Measurements from ENCODE around the gene FADS6. TPM values are rescaled to one million over a fixed set of nuclear protein-coding genes. Genes with fewer than 3 reads are reported as not detected.

The FADS6 gene
- total RNA-seq (2016; rRNA removed; fragmentation: Illumina TruSeq; extraction: Trizol) (0.11 TPM in 1 of 2 replicates, not detected in the other), polyA plus RNA-seq (2011; rRNA removed) (0.11 and 0.20 TPM in 2 replicates), polyA minus RNA-seq (2011; rRNA and poly(A)+ RNA removed; ENCODE audit: low replicate concordance) (0.32 TPM in 1 of 2 replicates, not detected in the other), Bru-seq, nascent RNA (percentile 6 among the genes with signal in this experiment), BruChase-seq, experiment 1, labeled RNA remaining after a 6-hour chase (not detected), BruChase-seq, experiment 2, labeled RNA remaining after a 2-hour chase (percentile 6 among the genes with signal in this experiment)
- total RNA-seq (2016; cell fraction: cytosol; rRNA removed; fragmentation: Illumina TruSeq; extraction: Trizol; ENCODE audit: low read depth), result 0.09 TPM in 1 of 2 replicates, not detected in the other
- total RNA-seq (2016; cell fraction: insoluble cytoplasmic fraction; rRNA removed; fragmentation: Illumina TruSeq; extraction: Trizol), result 0.11 TPM in 1 of 2 replicates, not detected in the other
- total RNA-seq (2016; cell fraction: membrane; rRNA removed; fragmentation: Illumina TruSeq; extraction: Trizol), result not detected in 2 replicates
- total RNA-seq (2016; cell fraction: nucleus; rRNA removed; fragmentation: Illumina TruSeq; extraction: Trizol), result 0.28 TPM in 1 of 2 replicates, not detected in the other
- polyA plus RNA-seq (2011; cell fraction: cytosol; rRNA removed), result 0.14 and 0.15 TPM in 2 replicates
- 0.47 and 1.1 TPM in 2 replicates for polyA plus RNA-seq (2011; cell fraction: nucleus; rRNA removed)
- not detected in 2 replicates for polyA plus RNA-seq (2012)
- 0.18 TPM in 1 of 2 replicates, not detected in the other for polyA plus RNA-seq (2016; cell fraction: cytosol; fragmentation: Illumina TruSeq; extraction: Trizol; ENCODE audit: low read depth)
- 0.10 TPM in 1 of 2 replicates, not detected in the other for polyA plus RNA-seq (2016; cell fraction: insoluble cytoplasmic fraction; fragmentation: Illumina TruSeq; extraction: Trizol; ENCODE audit: low read depth)
- not detected in 2 replicates for polyA plus RNA-seq (2016; cell fraction: membrane; fragmentation: Illumina TruSeq; extraction: Trizol; ENCODE audit: low read depth)
- not detected in 2 replicates for polyA plus RNA-seq (2016; cell fraction: nucleus; fragmentation: Illumina TruSeq; extraction: Trizol; ENCODE audit: insufficient read depth, low read depth)
- polyA minus RNA-seq (2011; cell fraction: cytosol; rRNA and poly(A)+ RNA removed), result not detected in 2 replicates
- not detected in 2 replicates for polyA minus RNA-seq (2011; cell fraction: nucleus; rRNA and poly(A)+ RNA removed)
- long read RNA-seq, experiment 1, result 0 reads
- long read RNA-seq, experiment 2, result 0 reads

- Histone ChIP-seq H3K4me3 (replicated peaks in 1 of 3; ENCODE audit: insufficient read depth in 1 of 3, low read depth in 2 of 3, low read length in 3 of 3) (peak within 1 kb of the TSS; percentile 26 to 61 (median 41); a peak in 4 of 6 replicates), H2AFZ (ENCODE audit: low read length) (no peak within 1 kb of the TSS), H3K79me2 (ENCODE audit: insufficient read depth, low read length) (no peaks in the 10 kb centered on the region), H3K36me3 (replicated peaks in 1 of 2; ENCODE audit: control insufficient read depth in 1 of 2, insufficient read depth in 2 of 2, low read length in 2 of 2) (no peaks in the 10 kb centered on the region), H3K27ac (ENCODE audit: extremely low read length, insufficient read depth, low read length) (no peak within 1 kb of the TSS), H3K9ac (ENCODE audit: insufficient read depth, low read depth, low read length) (no peak within 1 kb of the TSS), H3K4me2 (ENCODE audit: low read depth, low read length) (peak within 1 kb of the TSS; percentile 77), H4K20me1 (ENCODE audit: insufficient read depth, low read length) (no peaks in the 10 kb centered on the region), H3K9me3 (ENCODE audit: low read length) (no peaks in the 10 kb centered on the region), H3K27me3 (ENCODE audit: control insufficient read depth in 1 of 2, insufficient read depth in 2 of 2, low read length in 2 of 2) (peaks cover 10 to 71% of the 10 kb centered on the region in 2 experiments), H3K4me1 (ENCODE audit: insufficient read depth, low read length) (peaks cover 26% of the 10 kb centered on the region)
- ATAC-seq (peak; percentile 61), FAIRE-seq (no peak), DNase-seq (ENCODE audit: low spot score) (no peak)
- BruUV-seq (replicated peaks), result no TSS peak
- 51% methylated on average over 48 of the region's 86 CpGs for WGBS (ENCODE audit: low lambda C conversion rate)
- intact Hi-C loops (cut with micrococcal nuclease; ENCODE audit: unreplicated experiment), result no loop called here
- in situ Hi-C loops (cut with HindIII; ENCODE audit: extremely low pct_ligation_motif_present, low pct_unique_long_range_greater_than_20kb), result no loop called here
- ChIA-PET CTCF (ENCODE audit: low intra/inter-chr PET ratio, low total read pairs) (no interaction called here), POLR2A (interaction anchor here (1.4 kb wide), 1 partner anchor 20 kb away, joined by 9 read pairs; the partner anchor contains the start of gene FDXR)
- no peak for TF ChIP-seq ZNF292 (CRISPR knock-in tag; IDR thresholded peaks at IDR 0.05; ENCODE audit: borderline replicate concordance, low read depth)
- TF ChIP-seq HIC2 (CRISPR knock-in tag; IDR thresholded peaks at IDR 0.05; ENCODE audit: low read depth), result no peak
- no peak for TF ChIP-seq CC2D1A (CRISPR knock-in tag; IDR thresholded peaks at IDR 0.05)
- TF ChIP-seq, protein P1, sequence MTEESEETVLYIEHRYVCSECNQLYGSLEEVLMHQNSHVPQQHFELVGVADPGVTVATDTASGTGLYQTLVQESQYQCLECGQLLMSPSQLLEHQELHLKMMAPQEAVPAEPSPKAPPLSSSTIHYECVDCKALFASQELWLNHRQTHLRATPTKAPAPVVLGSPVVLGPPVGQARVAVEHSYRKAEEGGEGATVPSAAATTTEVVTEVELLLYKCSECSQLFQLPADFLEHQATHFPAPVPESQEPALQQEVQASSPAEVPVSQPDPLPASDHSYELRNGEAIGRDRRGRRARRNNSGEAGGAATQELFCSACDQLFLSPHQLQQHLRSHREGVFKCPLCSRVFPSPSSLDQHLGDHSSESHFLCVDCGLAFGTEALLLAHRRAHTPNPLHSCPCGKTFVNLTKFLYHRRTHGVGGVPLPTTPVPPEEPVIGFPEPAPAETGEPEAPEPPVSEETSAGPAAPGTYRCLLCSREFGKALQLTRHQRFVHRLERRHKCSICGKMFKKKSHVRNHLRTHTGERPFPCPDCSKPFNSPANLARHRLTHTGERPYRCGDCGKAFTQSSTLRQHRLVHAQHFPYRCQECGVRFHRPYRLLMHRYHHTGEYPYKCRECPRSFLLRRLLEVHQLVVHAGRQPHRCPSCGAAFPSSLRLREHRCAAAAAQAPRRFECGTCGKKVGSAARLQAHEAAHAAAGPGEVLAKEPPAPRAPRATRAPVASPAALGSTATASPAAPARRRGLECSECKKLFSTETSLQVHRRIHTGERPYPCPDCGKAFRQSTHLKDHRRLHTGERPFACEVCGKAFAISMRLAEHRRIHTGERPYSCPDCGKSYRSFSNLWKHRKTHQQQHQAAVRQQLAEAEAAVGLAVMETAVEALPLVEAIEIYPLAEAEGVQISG (CRISPR knock-in tag; IDR thresholded peaks at IDR 0.05), result peak; percentile 34; the same call in 1 of the 2 replicates
- no peak for TF ChIP-seq ZNF740 (CRISPR knock-in tag; IDR thresholded peaks at IDR 0.05)
- TF ChIP-seq, protein P2, sequence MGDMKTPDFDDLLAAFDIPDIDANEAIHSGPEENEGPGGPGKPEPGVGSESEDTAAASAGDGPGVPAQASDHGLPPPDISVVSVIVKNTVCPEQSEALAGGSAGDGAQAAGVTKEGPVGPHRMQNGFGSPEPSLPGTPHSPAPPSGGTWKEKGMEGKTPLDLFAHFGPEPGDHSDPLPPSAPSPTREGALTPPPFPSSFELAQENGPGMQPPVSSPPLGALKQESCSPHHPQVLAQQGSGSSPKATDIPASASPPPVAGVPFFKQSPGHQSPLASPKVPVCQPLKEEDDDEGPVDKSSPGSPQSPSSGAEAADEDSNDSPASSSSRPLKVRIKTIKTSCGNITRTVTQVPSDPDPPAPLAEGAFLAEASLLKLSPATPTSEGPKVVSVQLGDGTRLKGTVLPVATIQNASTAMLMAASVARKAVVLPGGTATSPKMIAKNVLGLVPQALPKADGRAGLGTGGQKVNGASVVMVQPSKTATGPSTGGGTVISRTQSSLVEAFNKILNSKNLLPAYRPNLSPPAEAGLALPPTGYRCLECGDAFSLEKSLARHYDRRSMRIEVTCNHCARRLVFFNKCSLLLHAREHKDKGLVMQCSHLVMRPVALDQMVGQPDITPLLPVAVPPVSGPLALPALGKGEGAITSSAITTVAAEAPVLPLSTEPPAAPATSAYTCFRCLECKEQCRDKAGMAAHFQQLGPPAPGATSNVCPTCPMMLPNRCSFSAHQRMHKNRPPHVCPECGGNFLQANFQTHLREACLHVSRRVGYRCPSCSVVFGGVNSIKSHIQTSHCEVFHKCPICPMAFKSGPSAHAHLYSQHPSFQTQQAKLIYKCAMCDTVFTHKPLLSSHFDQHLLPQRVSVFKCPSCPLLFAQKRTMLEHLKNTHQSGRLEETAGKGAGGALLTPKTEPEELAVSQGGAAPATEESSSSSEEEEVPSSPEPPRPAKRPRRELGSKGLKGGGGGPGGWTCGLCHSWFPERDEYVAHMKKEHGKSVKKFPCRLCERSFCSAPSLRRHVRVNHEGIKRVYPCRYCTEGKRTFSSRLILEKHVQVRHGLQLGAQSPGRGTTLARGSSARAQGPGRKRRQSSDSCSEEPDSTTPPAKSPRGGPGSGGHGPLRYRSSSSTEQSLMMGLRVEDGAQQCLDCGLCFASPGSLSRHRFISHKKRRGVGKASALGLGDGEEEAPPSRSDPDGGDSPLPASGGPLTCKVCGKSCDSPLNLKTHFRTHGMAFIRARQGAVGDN (CRISPR knock-in tag; IDR thresholded peaks at IDR 0.05), result peak; percentile 65
- TF ChIP-seq HHEX (CRISPR knock-in tag; IDR thresholded peaks at IDR 0.05), result no peak
Observed at GRCh38 chr17:74892974-74893911, at the start of gene FADS6. TSS of gene FADS6 (minus strand) at chr17:74893633. CDS start at chr17:74893595, 38 bp downstream.
